HuH-7 (cell line): ENCODE measurements around the gene ADRM1.

Experiments
- DNase-seq: peaks from one replicate; pipeline ENCODE4 v3.0.0; 2011; ENCODE audit warnings: low spot score

Gene ADRM1

DNA sequence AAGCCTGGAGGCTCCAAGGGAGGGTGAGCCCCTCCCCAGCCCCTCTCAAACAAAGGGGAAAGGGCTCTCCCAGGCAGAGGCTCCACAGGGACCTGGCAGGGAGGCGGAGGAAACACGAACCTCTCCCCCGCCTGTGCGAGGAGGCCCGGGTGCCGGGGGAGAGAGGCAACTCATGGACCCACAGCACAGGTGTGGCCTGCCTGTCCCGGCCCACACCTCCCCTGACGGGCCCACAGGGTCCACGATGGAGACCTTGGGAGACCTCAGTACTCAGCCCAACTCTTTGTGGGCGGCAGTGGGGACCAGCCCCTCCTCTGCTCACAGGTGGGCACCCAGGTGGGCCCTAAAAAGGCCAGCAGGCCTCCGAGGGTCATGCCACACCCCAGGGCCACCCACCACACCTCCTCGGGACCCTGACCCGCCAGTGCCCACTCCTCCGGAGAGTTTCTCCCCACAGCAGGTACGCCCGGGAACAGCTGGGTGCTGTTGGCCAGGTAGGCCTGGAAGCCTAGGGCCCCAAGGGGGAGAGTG is 52.1 kb downstream of the ADRM1 start:
- DNase-seq = no peak

DNA sequence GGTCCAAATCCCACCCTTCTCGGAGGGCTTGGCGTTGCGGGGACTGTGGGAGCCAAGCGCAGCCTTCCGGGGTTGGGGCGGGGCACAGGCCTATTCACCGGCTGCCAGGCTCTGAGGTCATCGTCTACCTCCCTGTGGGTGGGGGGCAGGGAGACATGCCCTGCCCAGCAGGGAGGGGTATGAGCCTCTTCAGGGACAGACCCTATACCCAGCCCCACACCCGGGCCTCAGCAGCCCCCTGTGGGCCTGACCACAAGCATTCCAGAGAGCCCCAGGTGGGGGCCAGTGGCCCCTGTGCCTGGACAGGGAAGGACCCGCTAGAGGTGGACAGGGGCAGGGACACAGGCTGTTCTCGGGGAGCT is 52.7 kb downstream of the ADRM1 start:
- no peak for DNase-seq

DNA sequence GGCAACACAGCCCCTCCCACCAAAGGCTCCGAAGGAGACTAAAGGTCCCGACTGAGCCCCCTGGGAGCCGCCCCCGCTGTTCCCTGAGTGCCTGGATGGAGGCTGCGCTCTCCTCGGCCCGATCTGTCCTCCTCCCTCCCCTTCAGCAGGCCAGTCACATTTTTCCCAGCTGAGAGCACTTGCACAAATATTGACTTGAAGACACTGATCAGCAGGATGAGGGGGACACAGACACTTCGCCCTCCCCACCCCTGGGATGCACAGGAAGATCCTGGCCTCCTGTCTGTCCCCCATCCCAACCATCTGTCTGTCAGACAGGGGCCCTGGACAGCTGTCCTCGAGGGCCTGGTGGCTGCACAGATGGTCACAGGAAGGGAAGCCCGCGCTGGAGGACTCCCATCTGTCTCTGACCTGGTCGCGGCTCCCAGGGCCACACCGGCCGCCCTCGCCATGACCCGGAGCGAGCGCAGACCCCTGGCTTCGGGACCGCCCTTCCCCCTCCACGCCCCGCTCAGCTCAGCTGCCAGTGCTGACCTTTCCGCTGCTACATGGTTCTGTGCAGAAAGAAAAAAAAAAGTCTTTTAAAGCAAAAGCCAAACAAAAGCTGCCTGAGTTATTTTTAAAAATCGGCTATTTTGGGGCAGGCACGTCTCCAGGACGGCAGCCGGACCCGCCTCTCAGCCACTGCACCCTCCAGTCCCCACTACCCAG is 53.2 kb downstream of the ADRM1 start:
- no peak for DNase-seq

DNA sequence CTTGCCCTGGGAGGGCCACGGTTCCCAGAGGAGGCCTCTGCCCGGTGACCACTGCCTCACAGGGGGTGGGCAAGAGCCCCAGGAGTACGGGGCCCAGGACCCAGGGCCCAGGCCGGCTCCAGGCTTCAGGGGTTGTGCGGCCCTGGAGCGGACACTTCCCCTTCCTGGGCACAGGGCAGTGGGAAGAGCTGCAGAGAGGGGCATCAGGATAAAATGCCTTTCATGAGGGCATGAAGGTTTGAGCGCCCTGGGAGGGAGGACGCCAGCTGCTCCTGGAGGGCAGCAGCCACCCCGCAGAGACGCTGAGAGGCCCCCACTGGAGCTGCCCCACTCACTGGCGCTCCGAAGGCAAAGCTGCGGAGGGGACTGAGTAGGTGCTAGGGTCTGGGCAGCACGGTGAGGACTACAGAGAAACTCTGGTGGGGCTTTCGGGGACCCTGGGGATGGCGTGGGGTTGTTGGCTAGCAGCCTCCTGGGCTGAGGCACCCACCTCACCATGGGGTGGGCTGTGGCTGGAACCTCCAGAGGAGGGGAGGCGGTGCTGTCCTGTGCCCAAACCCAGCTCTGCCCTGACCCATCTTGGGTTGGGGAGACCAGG is 53.9 kb downstream of the ADRM1 start:
- DNase-seq = no peak

DNA sequence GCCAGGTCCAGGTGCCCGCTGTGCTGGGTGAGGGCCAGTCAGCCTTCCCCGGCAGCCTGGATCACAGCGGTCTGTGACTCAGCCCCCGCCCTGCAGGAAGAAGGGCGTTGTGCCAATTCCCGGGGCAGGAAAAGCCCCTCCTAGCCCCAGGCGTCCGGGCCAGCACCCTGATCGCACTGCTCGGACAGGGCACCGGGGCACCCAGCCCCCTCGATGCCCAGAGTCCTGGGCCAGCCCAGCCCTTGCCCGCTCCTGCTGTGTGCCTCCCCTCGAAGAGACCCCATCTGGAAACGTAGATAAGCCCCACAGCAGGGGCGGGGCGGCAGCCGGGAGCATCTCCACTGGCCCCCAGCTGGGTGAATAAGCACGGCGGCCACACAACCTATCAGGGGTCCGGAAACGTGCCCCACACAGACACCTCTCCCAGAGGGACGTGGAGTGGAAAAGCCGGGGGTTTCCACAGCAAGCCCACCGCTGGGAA is 54.4 kb downstream of the ADRM1 start:
- DNase-seq = no peak

DNA sequence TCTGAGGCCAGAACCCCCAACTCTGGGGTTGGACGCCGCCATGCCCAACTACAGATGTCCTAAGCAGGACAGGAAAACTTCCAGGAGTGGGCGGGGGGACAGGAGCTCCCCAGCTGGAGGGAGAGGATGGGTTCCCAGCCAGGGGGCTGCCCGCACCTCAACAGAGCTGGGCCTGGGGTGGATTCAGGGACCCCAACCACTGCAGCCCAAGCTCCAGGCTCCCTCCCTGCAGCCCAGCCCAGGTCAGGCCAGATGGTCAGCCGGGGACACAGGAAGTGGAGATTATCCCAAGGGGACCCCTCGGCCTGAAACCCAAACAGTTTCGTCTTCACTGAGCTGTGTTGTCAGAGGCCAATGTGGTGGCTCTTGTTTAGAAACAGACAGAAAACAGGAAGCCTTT is 54.9 kb downstream of the ADRM1 start:
- no peak for DNase-seq
